AG09309 (cell line): ENCODE results near the gene HECA.

Experiments used
- DNase-seq: peaks from one replicate; pipeline ENCODE4 v3.0.0-alpha.2; 2010; ENCODE audit warnings: low read depth
- H3K4me3 ChIP-seq: 2 replicates; pipeline ENCODE4 v1.5.1; 2011; ENCODE audit warnings: mild to moderate bottlenecking, low read depth, low read length, moderate library complexity; ENCODE audit not compliant: control insufficient read depth
- TF ChIP-seq, protein P1 (sequence below): IDR thresholded peaks from 2 replicates; pipeline ENCODE4 v1.5.1; 2011; ENCODE audit warnings: mild to moderate bottlenecking, low read depth, low read length, inconsistent platforms; ENCODE audit not compliant: insufficient read depth, control insufficient read depth; ENCODE audit errors: missing control alignments

The HECA gene

DNA sequence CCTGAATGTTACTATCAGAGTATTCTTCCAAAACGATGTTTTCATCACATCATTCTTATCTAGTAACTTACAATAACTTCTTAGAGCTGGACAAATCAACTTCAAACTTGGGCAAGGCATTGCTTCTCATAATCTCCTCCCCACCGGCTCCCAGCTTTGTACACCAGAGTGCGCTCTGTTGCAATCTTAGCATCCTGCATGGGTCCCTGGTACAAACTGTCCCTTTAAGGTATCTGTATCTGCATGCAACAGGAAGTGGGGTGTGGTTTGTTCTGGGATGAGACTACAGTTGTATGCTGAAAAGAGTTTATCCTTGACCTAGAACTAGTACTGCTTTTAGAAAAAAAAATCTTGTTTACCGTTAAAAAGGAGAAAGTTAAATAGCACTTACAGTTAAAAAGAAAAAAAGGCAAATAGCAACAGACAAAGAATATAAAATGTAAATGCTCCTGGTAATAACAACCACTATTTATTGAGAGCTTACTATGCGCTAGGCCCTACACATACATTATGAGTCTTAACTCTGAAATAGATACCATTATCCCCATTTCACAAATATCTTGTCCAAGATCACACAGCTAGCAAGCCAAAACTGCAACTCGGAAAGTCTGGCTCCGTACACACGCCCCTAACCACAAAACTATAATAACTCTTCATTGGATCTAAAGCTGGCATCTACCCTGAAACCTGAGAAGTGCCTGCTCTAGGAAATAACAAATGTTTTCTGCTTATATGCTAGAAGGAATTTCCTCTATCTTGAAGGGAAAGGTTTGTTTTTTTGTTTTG, 9.8 kb upstream of the HECA start:
- DNase-seq, result no peak
- no peak overlapping the region for H3K4me3 ChIP-seq
- TF ChIP-seq, protein P1, sequence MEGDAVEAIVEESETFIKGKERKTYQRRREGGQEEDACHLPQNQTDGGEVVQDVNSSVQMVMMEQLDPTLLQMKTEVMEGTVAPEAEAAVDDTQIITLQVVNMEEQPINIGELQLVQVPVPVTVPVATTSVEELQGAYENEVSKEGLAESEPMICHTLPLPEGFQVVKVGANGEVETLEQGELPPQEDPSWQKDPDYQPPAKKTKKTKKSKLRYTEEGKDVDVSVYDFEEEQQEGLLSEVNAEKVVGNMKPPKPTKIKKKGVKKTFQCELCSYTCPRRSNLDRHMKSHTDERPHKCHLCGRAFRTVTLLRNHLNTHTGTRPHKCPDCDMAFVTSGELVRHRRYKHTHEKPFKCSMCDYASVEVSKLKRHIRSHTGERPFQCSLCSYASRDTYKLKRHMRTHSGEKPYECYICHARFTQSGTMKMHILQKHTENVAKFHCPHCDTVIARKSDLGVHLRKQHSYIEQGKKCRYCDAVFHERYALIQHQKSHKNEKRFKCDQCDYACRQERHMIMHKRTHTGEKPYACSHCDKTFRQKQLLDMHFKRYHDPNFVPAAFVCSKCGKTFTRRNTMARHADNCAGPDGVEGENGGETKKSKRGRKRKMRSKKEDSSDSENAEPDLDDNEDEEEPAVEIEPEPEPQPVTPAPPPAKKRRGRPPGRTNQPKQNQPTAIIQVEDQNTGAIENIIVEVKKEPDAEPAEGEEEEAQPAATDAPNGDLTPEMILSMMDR, result peak; percentile 55

GRCh38 chr6:139126255-139126654, 8.6 kb upstream of the HECA start:
- TF ChIP-seq, protein P1, result no peak
- peak; percentile 87 for DNase-seq
- H3K4me3 ChIP-seq, result no peak overlapping the region

DNA sequence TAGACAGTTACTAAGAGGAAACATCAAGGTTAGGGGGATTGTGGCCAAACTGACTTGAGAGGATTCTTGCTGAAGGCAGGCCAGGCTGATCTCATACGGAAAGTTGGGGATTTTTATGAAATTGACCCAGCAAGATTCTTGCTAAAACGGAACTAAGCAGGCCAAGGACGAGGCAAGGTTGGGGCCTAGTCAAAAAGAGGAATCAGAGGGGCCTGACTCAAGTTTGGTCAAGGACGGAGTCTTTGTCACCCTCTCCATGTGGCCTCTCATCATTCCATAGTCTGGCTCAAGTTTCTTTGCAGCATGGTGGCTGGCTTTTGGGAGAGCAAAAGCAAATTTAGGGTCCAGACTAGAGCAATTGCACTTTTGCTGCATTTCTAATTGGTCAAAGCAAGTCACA, 7.9 kb upstream of the HECA start:
- no peak overlapping the region for H3K4me3 ChIP-seq
- DNase-seq, result no peak
- TF ChIP-seq, protein P1, result no peak

DNA sequence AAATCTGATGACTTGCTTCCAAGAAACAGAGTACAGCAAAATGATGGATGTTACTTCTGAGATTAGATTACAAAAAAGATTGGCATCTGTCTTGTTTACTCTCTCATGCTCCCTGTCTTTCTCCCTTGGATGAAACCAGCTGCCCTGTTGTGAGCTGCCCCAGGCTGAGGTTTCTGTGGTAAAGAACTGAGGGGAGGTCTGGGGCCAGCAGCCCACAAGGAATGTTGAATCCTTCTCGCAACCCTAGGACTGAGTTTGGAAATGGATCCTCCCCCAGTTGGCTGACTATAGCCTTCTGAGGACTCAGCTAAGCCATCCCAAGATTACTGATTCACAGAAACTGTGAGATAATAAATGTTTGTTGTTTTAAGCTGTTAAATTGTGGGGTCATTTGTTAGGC, 5.6 kb upstream of the HECA start:
- DNase-seq, result peak; percentile 51
- H3K4me3 ChIP-seq, result no peak overlapping the region
- TF ChIP-seq, protein P1, result no peak

- DNase-seq, result no peak
- TF ChIP-seq, protein P1, result no peak
- no peak overlapping the region for H3K4me3 ChIP-seq
Measured at GRCh38 chr6:139131736-139132280, 3.1 kb upstream of the HECA start.

DNA sequence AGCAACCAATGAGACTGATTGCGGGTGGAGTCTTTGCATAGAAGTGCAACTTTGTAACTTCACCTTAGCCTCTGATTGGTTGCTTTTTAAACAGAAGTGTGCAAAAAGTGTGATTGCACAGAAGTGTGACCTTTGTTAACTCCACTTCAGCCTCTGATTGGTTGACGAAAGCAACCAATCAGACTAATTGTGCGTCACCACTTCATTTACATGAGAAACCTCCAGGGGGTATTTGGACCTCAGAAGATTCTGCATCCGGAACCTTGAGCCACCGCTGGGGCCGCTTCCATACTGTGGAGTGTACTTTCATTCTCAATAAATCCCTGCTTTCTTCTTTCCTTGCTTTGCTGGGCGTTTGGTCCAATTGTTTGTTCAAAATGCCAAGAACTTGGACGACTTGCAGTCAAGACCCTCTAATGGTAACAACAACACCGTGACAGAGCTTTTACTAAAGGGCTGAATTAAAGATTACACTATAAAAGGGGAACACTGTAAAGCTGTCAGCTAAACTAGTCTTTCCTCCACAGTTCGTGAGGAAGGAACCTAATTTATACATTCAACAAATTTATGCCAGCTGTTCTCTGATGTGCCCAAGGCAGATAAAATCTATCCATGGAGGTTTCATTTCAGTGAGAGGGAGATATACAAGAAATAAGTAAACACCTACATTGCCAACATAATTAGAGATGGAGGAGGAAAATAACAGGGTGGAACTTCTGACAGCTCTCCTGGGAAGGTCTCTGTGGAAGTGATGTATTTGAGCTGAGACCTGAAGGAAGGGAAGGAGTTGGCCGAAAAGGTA, 1.4 kb upstream of the HECA start:
- no peak overlapping the region for H3K4me3 ChIP-seq
- TF ChIP-seq, protein P1, result no peak
- DNase-seq, result no peak
